ENCODE measurements around the gene VKORC1. TPM values are rescaled to one million over a fixed set of nuclear protein-coding genes. Genes with fewer than 3 reads are reported as not detected.

Gene VKORC1
- polyA plus RNA-seq, 2 of the 4 experiments (the other 2 are of a cell fraction): 94.2 to 101 TPM

DNA sequence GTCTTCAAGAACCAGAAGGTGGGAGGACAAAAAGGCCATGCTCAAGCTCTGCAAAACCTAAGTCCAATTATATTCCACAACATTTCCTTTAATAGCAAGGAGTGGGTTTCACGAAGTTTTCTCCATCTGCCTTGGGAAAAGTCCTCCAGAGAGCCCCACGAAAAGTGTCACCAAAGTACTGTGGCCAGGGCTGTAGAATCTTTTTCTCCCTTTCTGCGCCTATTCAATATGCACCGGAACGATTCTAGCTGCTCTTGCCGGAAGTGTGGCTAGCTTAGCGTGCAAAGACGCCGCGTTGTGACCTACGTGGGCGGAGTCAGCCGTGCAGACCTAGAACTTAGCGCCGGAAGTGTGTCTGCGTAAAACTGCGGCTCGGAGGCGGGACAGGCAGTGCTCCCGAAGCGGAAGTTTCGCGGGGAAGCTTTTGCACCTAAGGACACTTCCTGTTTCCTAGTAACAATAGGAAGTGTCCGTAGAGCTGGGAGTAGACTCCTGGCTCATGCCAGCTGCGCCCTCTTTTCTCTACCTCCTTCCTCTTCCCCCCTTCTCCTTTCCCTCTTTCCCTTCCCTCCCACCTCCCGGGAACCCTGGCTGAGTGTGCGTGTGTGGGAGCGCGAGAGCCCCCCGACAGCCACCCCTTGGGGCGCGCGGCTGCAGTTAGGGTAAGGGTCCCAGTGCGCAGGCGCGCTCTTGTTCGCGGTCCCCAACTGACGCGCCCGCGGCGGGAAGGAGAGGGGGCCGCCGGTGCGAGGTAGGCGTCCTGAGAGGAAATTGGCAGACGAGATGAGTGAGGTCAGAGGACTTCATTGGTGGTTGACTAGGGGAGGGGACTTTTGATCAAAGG, 20.4 kb downstream of the VKORC1 start, which contains the start of the genes ZNF646 and ZNF668 (continued):
- TF ChIP-seq JUN (IDR thresholded peaks at IDR 0.05): peak; percentile 65 to 86; a peak in 4 of 5 replicates
- 0 out of 2 replicates have a peak, but pooled peaks have one; percentile 41 for TF ChIP-seq MYC (IDR thresholded peaks at IDR 0.05; ENCODE audit: borderline replicate concordance, low read length)
- TF ChIP-seq, protein P1, sequence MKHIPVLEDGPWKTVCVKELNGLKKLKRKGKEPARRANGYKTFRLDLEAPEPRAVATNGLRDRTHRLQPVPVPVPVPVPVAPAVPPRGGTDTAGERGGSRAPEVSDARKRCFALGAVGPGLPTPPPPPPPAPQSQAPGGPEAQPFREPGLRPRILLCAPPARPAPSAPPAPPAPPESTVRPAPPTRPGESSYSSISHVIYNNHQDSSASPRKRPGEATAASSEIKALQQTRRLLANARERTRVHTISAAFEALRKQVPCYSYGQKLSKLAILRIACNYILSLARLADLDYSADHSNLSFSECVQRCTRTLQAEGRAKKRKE (CRISPR knock-in tag; IDR thresholded peaks at IDR 0.05; ENCODE audit: low read depth): no peak

DNA sequence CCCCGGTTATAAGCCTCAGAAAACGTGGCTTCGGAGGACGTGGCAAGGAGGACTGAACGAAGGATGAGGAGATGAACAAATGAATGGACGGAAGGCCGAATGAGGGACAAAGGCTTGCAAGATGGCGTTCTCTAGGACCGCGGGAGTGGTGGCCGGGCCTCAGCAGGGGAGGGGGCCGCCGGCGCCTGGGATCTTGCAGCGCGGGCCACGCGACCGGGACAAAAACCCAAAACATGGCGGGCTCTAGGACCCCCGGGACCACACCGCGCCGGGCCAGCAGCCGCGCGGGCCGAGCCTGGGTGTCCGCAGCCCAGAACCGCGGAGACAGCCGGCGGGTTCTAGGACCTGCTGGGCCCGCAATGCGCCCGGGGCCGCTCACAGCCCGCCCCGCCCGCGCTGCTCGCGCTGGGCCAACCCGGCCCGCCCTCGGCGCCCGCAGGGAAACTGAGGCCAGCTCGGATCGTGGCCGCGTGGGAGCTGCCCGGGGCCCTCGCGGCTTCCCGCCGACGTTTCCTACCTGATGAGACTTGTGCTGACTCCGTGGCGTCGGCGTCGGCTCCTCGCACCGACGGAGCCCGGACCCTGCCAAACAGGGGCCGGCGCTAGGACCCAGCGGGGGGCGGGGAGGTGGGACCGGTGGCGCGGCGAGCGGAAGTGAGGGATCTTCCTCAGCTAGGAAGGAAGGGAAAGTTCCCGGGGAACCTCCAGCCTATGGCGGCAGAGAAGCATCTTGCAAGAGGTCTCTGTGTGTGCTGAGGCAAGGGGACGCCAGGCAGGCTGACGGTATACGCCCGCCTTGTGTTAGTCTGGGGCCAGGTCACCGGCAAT, 21.2 kb downstream of the VKORC1 start:
- H3K4me1 ChIP-seq: peaks cover 19% of the 10 kb centered on the region
- CTCF ChIA-PET: interaction anchor here (0.8 to 3.6 kb wide), 12 partner anchors 8 to 119 kb away, joined by 3 to 21 read pairs (median 4); partner anchors contain the start of gene HSD3B7
- POLR2A ChIA-PET: interaction anchor here (0.5 to 2.4 kb wide), 26 partner anchors 9 to 387 kb away, joined by 3 to 32 read pairs (median 6); partner anchors contain the start of genes ARMC5, FUS, HSD3B7 and KAT8
- TF ChIP-seq, protein P2, sequence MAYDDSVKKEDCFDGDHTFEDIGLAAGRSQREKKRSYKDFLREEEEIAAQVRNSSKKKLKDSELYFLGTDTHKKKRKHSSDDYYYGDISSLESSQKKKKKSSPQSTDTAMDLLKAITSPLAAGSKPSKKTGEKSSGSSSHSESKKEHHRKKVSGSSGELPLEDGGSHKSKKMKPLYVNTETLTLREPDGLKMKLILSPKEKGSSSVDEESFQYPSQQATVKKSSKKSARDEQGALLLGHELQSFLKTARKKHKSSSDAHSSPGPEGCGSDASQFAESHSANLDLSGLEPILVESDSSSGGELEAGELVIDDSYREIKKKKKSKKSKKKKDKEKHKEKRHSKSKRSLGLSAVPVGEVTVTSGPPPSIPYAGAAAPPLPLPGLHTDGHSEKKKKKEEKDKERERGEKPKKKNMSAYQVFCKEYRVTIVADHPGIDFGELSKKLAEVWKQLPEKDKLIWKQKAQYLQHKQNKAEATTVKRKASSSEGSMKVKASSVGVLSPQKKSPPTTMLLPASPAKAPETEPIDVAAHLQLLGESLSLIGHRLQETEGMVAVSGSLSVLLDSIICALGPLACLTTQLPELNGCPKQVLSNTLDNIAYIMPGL (CRISPR knock-in tag; IDR thresholded peaks at IDR 0.05; ENCODE audit: borderline replicate concordance): no peak
- no peak for TF ChIP-seq RARB (CRISPR knock-in tag; IDR thresholded peaks at IDR 0.05)
- no peak for TF ChIP-seq CHD2 (IDR thresholded peaks at IDR 0.05; ENCODE audit: low read length, partially characterized antibody)
- TF ChIP-seq BHLHE40 (IDR thresholded peaks at IDR 0.05; ENCODE audit: low read depth, low read length): no peak
- no peak for TF ChIP-seq GATA3 (IDR thresholded peaks at IDR 0.05; ENCODE audit: borderline replicate concordance)
- peak; percentile 65 for TF ChIP-seq PHF8 (IDR thresholded peaks at IDR 0.05; ENCODE audit: borderline replicate concordance, low read depth)
- peak; percentile 15; the same call in 1 of the 2 replicates for TF ChIP-seq TP53 (CRISPR knock-in tag; IDR thresholded peaks at IDR 0.05)
- TF ChIP-seq, protein P3, sequence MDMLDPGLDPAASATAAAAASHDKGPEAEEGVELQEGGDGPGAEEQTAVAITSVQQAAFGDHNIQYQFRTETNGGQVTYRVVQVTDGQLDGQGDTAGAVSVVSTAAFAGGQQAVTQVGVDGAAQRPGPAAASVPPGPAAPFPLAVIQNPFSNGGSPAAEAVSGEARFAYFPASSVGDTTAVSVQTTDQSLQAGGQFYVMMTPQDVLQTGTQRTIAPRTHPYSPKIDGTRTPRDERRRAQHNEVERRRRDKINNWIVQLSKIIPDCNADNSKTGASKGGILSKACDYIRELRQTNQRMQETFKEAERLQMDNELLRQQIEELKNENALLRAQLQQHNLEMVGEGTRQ (IDR thresholded peaks at IDR 0.05): no peak
- TF ChIP-seq FOSB (CRISPR knock-in tag; IDR thresholded peaks at IDR 0.05): no peak
- TF ChIP-seq CHD4 (IDR thresholded peaks at IDR 0.05; ENCODE audit: borderline replicate concordance): no peak
- TF ChIP-seq JUNB (IDR thresholded peaks at IDR 0.05): no peak
- TF ChIP-seq HOXA7 (CRISPR knock-in tag; IDR thresholded peaks at IDR 0.05): no peak
- TF ChIP-seq, protein P4, sequence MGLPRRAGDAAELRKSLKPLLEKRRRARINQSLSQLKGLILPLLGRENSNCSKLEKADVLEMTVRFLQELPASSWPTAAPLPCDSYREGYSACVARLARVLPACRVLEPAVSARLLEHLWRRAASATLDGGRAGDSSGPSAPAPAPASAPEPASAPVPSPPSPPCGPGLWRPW (IDR thresholded peaks at IDR 0.05): no peak
- TF ChIP-seq CEBPB (IDR thresholded peaks at IDR 0.05): peak in 1 of 2 experiments; percentile 14; a peak in 1 of 4 replicates
- 0 out of 2 replicates have a peak, but pooled peaks have one; percentile 13 for TF ChIP-seq MYC (IDR thresholded peaks at IDR 0.05; ENCODE audit: borderline replicate concordance, low read length)
- TF ChIP-seq, protein P5, sequence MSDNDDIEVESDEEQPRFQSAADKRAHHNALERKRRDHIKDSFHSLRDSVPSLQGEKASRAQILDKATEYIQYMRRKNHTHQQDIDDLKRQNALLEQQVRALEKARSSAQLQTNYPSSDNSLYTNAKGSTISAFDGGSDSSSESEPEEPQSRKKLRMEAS (IDR thresholded peaks at IDR 0.05): peak; percentile 68
- TF ChIP-seq JUN (IDR thresholded peaks at IDR 0.05): peak; percentile 25 to 27; a peak in 3 of 5 replicates
- peak; percentile 1; the same call in 1 of the 2 replicates for TF ChIP-seq HDAC2 (IDR thresholded peaks at IDR 0.05)
- peak; percentile 63 for TF ChIP-seq KDM5A (IDR thresholded peaks at IDR 0.05)
- no peak for TF ChIP-seq RNF2 (IDR thresholded peaks at IDR 0.05; ENCODE audit: borderline replicate concordance, low read depth)
- TF ChIP-seq, protein P6, sequence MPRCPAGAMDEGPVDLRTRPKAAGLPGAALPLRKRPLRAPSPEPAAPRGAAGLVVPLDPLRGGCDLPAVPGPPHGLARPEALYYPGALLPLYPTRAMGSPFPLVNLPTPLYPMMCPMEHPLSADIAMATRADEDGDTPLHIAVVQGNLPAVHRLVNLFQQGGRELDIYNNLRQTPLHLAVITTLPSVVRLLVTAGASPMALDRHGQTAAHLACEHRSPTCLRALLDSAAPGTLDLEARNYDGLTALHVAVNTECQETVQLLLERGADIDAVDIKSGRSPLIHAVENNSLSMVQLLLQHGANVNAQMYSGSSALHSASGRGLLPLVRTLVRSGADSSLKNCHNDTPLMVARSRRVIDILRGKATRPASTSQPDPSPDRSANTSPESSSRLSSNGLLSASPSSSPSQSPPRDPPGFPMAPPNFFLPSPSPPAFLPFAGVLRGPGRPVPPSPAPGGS (IDR thresholded peaks at IDR 0.05): peak; percentile 22; the same call in 1 of the 3 replicates
- no peak; the same call in 1 of the 2 replicates for TF ChIP-seq KDM1A (IDR thresholded peaks at IDR 0.05; ENCODE audit: low read depth)
- no peak for TF ChIP-seq EHMT2 (IDR thresholded peaks at IDR 0.05; ENCODE audit: low read depth)
- TF ChIP-seq POLR2A (IDR thresholded peaks at IDR 0.05; ENCODE audit: low read length): peak; percentile 67
- peak; percentile 69; the same call in 1 of the 2 replicates for TF ChIP-seq MAZ (IDR thresholded peaks at IDR 0.05; ENCODE audit: borderline replicate concordance, low read depth, low read length)
- TF ChIP-seq RAD21 (conservative IDR thresholded peaks at IDR 0.05 in 1 of 2, IDR thresholded peaks at IDR 0.05 in 1 of 2): peak in 1 of 2 experiments; percentile 33; a peak in 1 of 5 replicates
- TF ChIP-seq, protein P1 (CRISPR knock-in tag; IDR thresholded peaks at IDR 0.05; ENCODE audit: low read depth): peak; percentile 34; the same call in 1 of the 2 replicates

More for the DNA sequence above, 21.2 kb downstream of the VKORC1 start:
- peak overlapping the region; percentile 98 for H3K27ac ChIP-seq
- FAIRE-seq (no peak), DNase-seq (ENCODE audit: low read depth in 1 of 2, low spot score in 1 of 2) (peak; percentile 92 to 94), ATAC-seq (peak; percentile 85 to 88)
- peak overlapping the region; percentile 90 for H3K4me3 ChIP-seq
- no peaks in the 10 kb centered on the region for H3K9me3 ChIP-seq
- H3K4me2 ChIP-seq: peak overlapping the region; percentile 92
- WGBS (ENCODE audit: missing lambda C conversion rate): under 1% methylated on average over 32 of the region's 83 CpGs
